Measurements from ENCODE around the gene TMEM138. TPM values are rescaled to one million over a fixed set of nuclear protein-coding genes. Genes with fewer than 3 reads are reported as not detected.

TMEM138 gene
- polyA plus RNA-seq, 6 donors from 2014 or later, result 37.9 to 56.4 (median 41.9) TPM

DNA sequence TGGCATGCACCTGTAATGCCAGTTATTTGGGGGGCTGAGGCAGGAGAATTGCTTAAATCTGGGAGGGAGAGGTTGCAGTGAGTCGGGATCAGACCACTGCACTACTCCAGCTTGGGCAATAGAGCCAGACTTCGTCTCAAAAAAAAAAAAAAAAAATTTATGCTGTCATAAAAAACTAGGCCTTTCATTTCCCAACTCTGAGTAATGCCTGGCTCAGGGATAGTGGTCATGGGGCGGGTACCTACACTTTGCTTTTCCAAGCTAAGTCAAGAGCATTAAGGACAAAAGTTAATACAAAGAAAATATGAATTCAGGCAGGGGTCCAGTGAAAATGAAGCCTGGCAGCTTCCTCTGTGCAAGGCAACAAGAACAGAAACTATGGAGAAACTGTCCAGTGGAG, 51.3 kb downstream of the TMEM138 start:
- Mint-ChIP-seq H3K4me1 (peaks cover 0 to 11% (median 8%) of the 10 kb centered on the region in 3 donors), H3K27me3 (no peaks in the 10 kb centered on the region), H3K4me3 (no peak overlapping the region), H3K36me3 (peaks cover 21 to 31% of the 10 kb centered on the region in 2 donors), H3K27ac (peak overlapping the region in 3 of 6 donors; percentile 30 to 53 (median 49)), H3K9me3 (no peaks in the 10 kb centered on the region)
- ATAC-seq (ENCODE audit: low read depth in 2 of 2), result no peak
- DNase-seq, result no peak

DNA sequence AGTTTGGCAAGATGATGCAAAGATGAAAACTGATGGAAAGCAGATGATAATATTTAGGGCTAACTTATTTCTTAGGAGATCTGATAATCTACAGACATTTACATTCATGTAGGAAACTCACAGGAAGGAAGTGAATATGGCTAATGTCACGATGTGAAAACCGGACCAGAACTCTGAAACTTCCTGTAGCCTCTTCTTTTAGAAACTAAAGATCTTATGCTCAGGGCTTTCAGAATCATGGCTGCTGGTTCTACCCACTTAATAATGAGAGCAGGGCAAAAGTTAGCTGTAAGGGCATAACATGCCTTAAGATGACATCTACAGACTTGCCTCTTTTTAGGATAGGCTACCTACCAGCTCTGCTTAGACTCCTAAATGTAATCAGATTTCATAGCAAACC, 52.4 kb downstream of the TMEM138 start:
- peak overlapping the region in 1 of 6 donors; percentile 23 for H3K27ac Mint-ChIP-seq
- H3K36me3 Mint-ChIP-seq, result peaks cover 21 to 34% of the 10 kb centered on the region in 2 donors

DNA sequence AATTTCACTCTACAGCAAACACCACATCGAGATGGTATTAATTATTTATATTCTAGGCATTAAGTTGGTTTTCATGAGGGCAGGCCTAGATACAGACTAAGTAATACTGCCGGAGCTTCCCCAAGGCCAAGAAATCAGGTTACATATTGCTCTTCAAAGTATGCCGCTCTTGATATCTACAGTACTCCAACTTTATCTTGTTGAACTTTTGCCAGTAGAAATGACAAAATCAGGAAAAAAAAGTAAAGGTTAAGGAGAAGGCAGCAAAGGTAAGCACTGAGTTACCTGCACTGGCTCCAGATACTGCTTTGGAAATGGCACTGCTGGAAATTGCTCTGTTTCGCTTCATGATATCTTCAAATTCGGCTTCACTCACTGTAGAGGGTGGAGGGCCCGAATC, 53.2 kb downstream of the TMEM138 start:
- ATAC-seq (ENCODE audit: low read depth in 2 of 2) (no peak), DNase-seq (no peak)
- H3K27me3 Mint-ChIP-seq, result no peaks in the 10 kb centered on the region
- H3K4me3 Mint-ChIP-seq, result no peak overlapping the region
- peaks cover 21 to 40% of the 10 kb centered on the region in 2 donors for H3K36me3 Mint-ChIP-seq
- peaks cover 2 to 15% (median 11%) of the 10 kb centered on the region in 3 donors for H3K4me1 Mint-ChIP-seq
- peak overlapping the region in 1 of 6 donors; percentile 65 for H3K27ac Mint-ChIP-seq
- no peaks in the 10 kb centered on the region for H3K9me3 Mint-ChIP-seq

More for the DNA sequence above, 52.4 kb downstream of the TMEM138 start:
- no peak for ATAC-seq (ENCODE audit: low read depth in 2 of 2)
- H3K9me3 Mint-ChIP-seq, result no peaks in the 10 kb centered on the region
- peaks cover 0 to 12% (median 8%) of the 10 kb centered on the region in 3 donors for H3K4me1 Mint-ChIP-seq
- no peaks in the 10 kb centered on the region for H3K27me3 Mint-ChIP-seq
- DNase-seq, result no peak
- H3K4me3 Mint-ChIP-seq, result no peak overlapping the region

DNA sequence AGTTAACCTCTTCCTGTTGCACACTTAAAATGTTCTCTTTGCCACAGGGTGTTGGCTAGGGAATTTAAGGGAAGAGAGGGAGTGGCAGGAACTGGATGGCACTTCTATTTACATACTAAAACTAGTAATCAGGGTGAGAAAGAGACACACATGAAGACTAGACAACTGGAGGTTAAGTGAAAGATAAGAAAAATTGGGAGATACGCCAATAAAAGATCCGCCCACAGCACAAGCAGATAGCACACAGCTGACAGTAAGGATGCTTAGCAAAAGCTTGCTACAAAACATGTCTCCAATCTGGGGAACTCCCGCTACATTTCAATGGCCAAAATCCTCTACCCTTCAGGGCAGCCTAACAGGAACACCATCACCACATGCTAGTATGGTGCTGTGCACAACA, 54.8 kb downstream of the TMEM138 start:
- Mint-ChIP-seq H3K9me3 (no peaks in the 10 kb centered on the region), H3K36me3 (peaks cover 10 to 26% of the 10 kb centered on the region in 2 donors), H3K4me1 (peaks cover 5 to 19% (median 19%) of the 10 kb centered on the region in 3 donors), H3K27ac (no peak overlapping the region), H3K27me3 (no peaks in the 10 kb centered on the region), H3K4me3 (no peak overlapping the region)
- DNase-seq (no peak), ATAC-seq (ENCODE audit: low read depth in 2 of 2) (no peak)

DNA sequence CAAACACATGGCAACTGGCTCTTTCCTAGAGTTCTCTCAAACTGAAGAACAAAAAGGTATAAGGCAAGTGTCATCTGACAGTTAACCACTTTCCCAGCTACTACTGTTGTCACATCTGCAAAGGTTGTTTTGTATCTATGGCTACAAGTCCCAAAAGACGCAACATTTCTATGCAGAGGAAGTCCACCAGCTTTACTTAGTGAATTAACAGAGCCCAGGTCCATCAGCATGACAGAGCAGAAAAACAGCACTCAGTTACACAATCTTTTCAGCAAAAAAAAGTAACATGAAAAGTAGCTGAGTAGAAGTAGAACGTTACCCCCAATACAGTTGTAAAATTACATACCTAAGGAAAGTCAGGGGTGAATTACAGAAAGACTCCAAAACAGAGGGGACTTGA, 55.5 kb downstream of the TMEM138 start:
- H3K9me3 Mint-ChIP-seq, result no peaks in the 10 kb centered on the region
- H3K36me3 Mint-ChIP-seq, result peaks cover 10 to 25% of the 10 kb centered on the region in 2 donors
- H3K4me1 Mint-ChIP-seq, result peaks cover 11 to 19% (median 19%) of the 10 kb centered on the region in 3 donors
- H3K27ac Mint-ChIP-seq, result peak overlapping the region in 1 of 6 donors; percentile 28
- H3K4me3 Mint-ChIP-seq, result no peak overlapping the region
- ATAC-seq (ENCODE audit: low read depth in 2 of 2), result no peak
- H3K27me3 Mint-ChIP-seq, result no peaks in the 10 kb centered on the region
- DNase-seq, result no peak

DNA sequence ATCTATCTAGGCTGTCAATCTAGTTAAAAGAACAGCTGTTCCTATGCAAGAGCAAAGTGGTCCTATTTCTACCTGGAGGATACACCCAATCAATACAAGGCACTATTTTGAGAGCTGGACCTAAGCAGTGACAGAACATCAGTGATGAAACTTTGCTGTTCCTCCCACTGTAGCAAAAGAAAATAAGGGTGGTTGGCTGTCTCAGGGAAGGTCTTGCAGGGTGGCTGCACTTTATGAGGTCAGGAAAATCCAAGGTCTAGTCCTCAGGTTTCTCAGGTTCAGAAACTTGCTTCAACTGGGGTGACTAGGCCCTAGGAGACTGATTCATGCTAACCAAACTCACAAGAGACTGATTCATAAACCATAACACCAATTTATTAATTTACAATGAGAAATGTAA, 56.0 kb downstream of the TMEM138 start:
- Mint-ChIP-seq H3K4me3 (no peak overlapping the region), H3K9me3 (no peaks in the 10 kb centered on the region), H3K4me1 (peaks cover 14 to 19% (median 19%) of the 10 kb centered on the region in 3 donors), H3K27me3 (no peaks in the 10 kb centered on the region), H3K36me3 (peaks cover 10 to 25% of the 10 kb centered on the region in 2 donors), H3K27ac (peak overlapping the region in 1 of 6 donors; percentile 28)
- ATAC-seq (ENCODE audit: low read depth in 2 of 2) (no peak), DNase-seq (no peak)

Other genes starting within 250 kb of the TMEM138 start
- gene VPS37C, start 200.9 kb upstream of the TMEM138 start, polyA plus RNA-seq (ENCODE audit: low read depth in 6 of 6), result 1 to 10 TPM; 1.0 to 4.6 (median 2.4) TPM
- gene PGA3, start 158.9 kb upstream of the TMEM138 start, polyA plus RNA-seq (ENCODE audit: low read depth in 6 of 6), result not detected
- gene PGA4, start 140.0 kb upstream of the TMEM138 start, polyA plus RNA-seq (ENCODE audit: low read depth in 6 of 6), result under 1 TPM in 1 of 6 donors, not detected in 5; 0.17 TPM
- gene PGA5, start 121.2 kb upstream of the TMEM138 start, polyA plus RNA-seq (ENCODE audit: low read depth in 6 of 6), result not detected
- gene VWCE, start 67.1 kb upstream of the TMEM138 start, polyA plus RNA-seq (ENCODE audit: low read depth in 6 of 6), result under 1 TPM in 3 of 6 donors, not detected in 3; 0.24 to 0.79 (median 0.76) TPM
- 100 to 1,000 TPM; 103 to 177 (median 111) TPM for gene DDB1, start 29.3 kb upstream of the TMEM138 start, polyA plus RNA-seq (ENCODE audit: low read depth in 6 of 6)
- 10 to 100 TPM; 38.3 to 62.2 (median 46.4) TPM for gene TKFC, start 29.1 kb upstream of the TMEM138 start, polyA plus RNA-seq (ENCODE audit: low read depth in 6 of 6)
- 1,000 to 10,000 TPM; 1,105 to 1,945 (median 1,251) TPM for gene CYB561A3, start 492 bp upstream of the TMEM138 start, polyA plus RNA-seq (ENCODE audit: low read depth in 6 of 6)
- gene TMEM216, start 30.2 kb downstream of the TMEM138 start, polyA plus RNA-seq (ENCODE audit: low read depth in 6 of 6), result 10 to 100 TPM; 36.4 to 76.6 (median 65.0) TPM
- 10 to 100 TPM; 26.3 to 43.8 (median 36.6) TPM for gene CPSF7, start 67.6 kb downstream of the TMEM138 start, polyA plus RNA-seq (ENCODE audit: low read depth in 6 of 6)
- gene SDHAF2, start 67.8 kb downstream of the TMEM138 start, polyA plus RNA-seq (ENCODE audit: low read depth in 6 of 6), result 10 to 100 TPM; 65.7 to 83.3 (median 79.1) TPM
- under 1 TPM in 1 of 6 donors, not detected in 5; 0.12 TPM for gene LRRC10B, start 146.4 kb downstream of the TMEM138 start, polyA plus RNA-seq (ENCODE audit: low read depth in 6 of 6)
- gene SYT7, start 218.7 kb downstream of the TMEM138 start, polyA plus RNA-seq (ENCODE audit: low read depth in 6 of 6), result not detected

All from naive B cell (primary cell).